GM06990 (cell line): ENCODE measurements around the gene RALGPS1.

ENCODE experiments used
- DNase-seq: peaks from one replicate; pipeline ENCODE4 v3.0.0-alpha.2; 2011; ENCODE audit not compliant: insufficient read length; ENCODE audit errors: extremely low read depth
- H3K27me3 ChIP-seq: replicated peaks from 2 replicates; pipeline ENCODE4 v1.6.0; 2011; ENCODE audit warnings: low read length; ENCODE audit not compliant: control insufficient read depth, insufficient read depth
- H3K36me3 ChIP-seq: 2 replicates; pipeline ENCODE4 v1.5.1; 2011; ENCODE audit warnings: low read length; ENCODE audit not compliant: control insufficient read depth, insufficient read depth
- H3K4me3 ChIP-seq: replicated peaks from 2 replicates; pipeline ENCODE4 v1.5.1; 2011; ENCODE audit warnings: low read depth, mild to moderate bottlenecking, control low read depth, low read length
- CTCF ChIP-seq: IDR thresholded peaks from 2 replicates; pipeline ENCODE4 v1.5.1; 2011; ENCODE audit warnings: low read length, control low read depth, mild to moderate bottlenecking, inconsistent platforms; ENCODE audit not compliant: insufficient read depth, poor library complexity, severe bottlenecking

Gene RALGPS1

GRCh38 chr9:127027694-127028093, 113.1 kb downstream of the RALGPS1 start:
- no peak for TF ChIP-seq CTCF
- no peaks in the 10 kb centered on the region for H3K27me3 ChIP-seq
- H3K4me3 ChIP-seq, result no peak overlapping the region
- no peaks in the 10 kb centered on the region; the same call in 1 of the 2 replicates for H3K36me3 ChIP-seq
- DNase-seq, result no peak

GRCh38 chr9:127029548-127029947, 115.0 kb downstream of the RALGPS1 start:
- Histone ChIP-seq H3K4me3 (no peak overlapping the region), H3K27me3 (no peaks in the 10 kb centered on the region), H3K36me3 (no peaks in the 10 kb centered on the region)
- no peak for TF ChIP-seq CTCF
- no peak for DNase-seq

GRCh38 chr9:127030814-127031740, 116.5 kb downstream of the RALGPS1 start:
- Histone ChIP-seq H3K36me3 (no peaks in the 10 kb centered on the region), H3K4me3 (no peak overlapping the region), H3K27me3 (no peaks in the 10 kb centered on the region)
- DNase-seq, result no peak
- no peak for TF ChIP-seq CTCF

GRCh38 chr9:127032256-127032655, 117.7 kb downstream of the RALGPS1 start:
- H3K4me3 ChIP-seq, result no peak overlapping the region
- DNase-seq, result no peak
- no peaks in the 10 kb centered on the region for H3K27me3 ChIP-seq
- TF ChIP-seq CTCF, result no peak
- no peaks in the 10 kb centered on the region for H3K36me3 ChIP-seq

- Histone ChIP-seq H3K27me3 (no peaks in the 10 kb centered on the region), H3K36me3 (no peaks in the 10 kb centered on the region), H3K4me3 (no peak overlapping the region)
- DNase-seq, result no peak
- no peak for TF ChIP-seq CTCF
Measured at GRCh38 chr9:127033061-127033460, 118.5 kb downstream of the RALGPS1 start.
